Effector CD4-positive, alpha-beta T cell (primary cell): Measurements from ENCODE around the gene CDC14B.

ENCODE experiments used
- DNase-seq: peaks from one replicate; pipeline ENCODE4 v3.0.0-alpha.2; 2020

The CDC14B gene

GRCh38 chr9:96500696-96501632 is 118.7 kb downstream of the CDC14B start:
- DNase-seq = no peak

- no peak for DNase-seq
These were observed 120.4 kb downstream of the CDC14B start for GRCh38 chr9:96499257-96499656.

- DNase-seq = no peak
These were observed 120.8 kb downstream of the CDC14B start for GRCh38 chr9:96498796-96499195.

- DNase-seq = no peak
These were observed 122.6 kb downstream of the CDC14B start for GRCh38 chr9:96497117-96497399.

- no peak for DNase-seq
These were observed 123.1 kb downstream of the CDC14B start for GRCh38 chr9:96496368-96497116.

GRCh38 chr9:96495341-96495740 is 124.3 kb downstream of the CDC14B start:
- DNase-seq = no peak

GRCh38 chr9:96494215-96494800 is 125.3 kb downstream of the CDC14B start:
- no peak for DNase-seq

GRCh38 chr9:96493757-96494156 is 125.9 kb downstream of the CDC14B start:
- no peak for DNase-seq

GRCh38 chr9:96492993-96493531 is 126.6 kb downstream of the CDC14B start:
- no peak for DNase-seq

GRCh38 chr9:96491880-96492525 is 127.6 kb downstream of the CDC14B start:
- DNase-seq = no peak

GRCh38 chr9:96491079-96491879 is 128.4 kb downstream of the CDC14B start:
- no peak for DNase-seq

- no peak for DNase-seq
These were observed 129.0 kb downstream of the CDC14B start for GRCh38 chr9:96490534-96491078.

- DNase-seq = no peak
These were observed 130.1 kb downstream of the CDC14B start for GRCh38 chr9:96489482-96489979.

GRCh38 chr9:96487949-96488348 is 131.7 kb downstream of the CDC14B start:
- no peak for DNase-seq

- DNase-seq = no peak
These were observed 132.6 kb downstream of the CDC14B start for GRCh38 chr9:96487029-96487396.

GRCh38 chr9:96486386-96487028 is 133.1 kb downstream of the CDC14B start:
- no peak for DNase-seq

- no peak for DNase-seq
These were observed 134.4 kb downstream of the CDC14B start for GRCh38 chr9:96485280-96485679.

- no peak for DNase-seq
These were observed 135.1 kb downstream of the CDC14B start for GRCh38 chr9:96484521-96484931.

- no peak for DNase-seq
These were observed 135.8 kb downstream of the CDC14B start for GRCh38 chr9:96483733-96484390.

GRCh38 chr9:96483197-96483596 is 136.4 kb downstream of the CDC14B start:
- no peak for DNase-seq

- DNase-seq = no peak
These were observed 137.2 kb downstream of the CDC14B start for GRCh38 chr9:96482476-96482875.
